ENCODE results near the gene WASF3.

WASF3 gene

GRCh38 chr13:26590951-26591350 is 33.5 kb downstream of the WASF3 start:
- no peak for DNase-seq
- no peaks in the 10 kb centered on the region for H3K27me3 ChIP-seq (ENCODE audit: control insufficient read depth in 1 of 2, insufficient read depth in 1 of 2, low read length in 2 of 2)
- no peaks in the 10 kb centered on the region for H3K4me1 ChIP-seq (ENCODE audit: control insufficient read depth, insufficient read depth, low read depth, low read length)
- no peak overlapping the region for H2BK120ac ChIP-seq (ENCODE audit: low read depth, low read length)
- H3K4me2 ChIP-seq (ENCODE audit: low read length, poor library complexity, severe bottlenecking): no peak overlapping the region
- peaks cover 29% of the 10 kb centered on the region for H3K79me1 ChIP-seq (replicated peaks; ENCODE audit: low read length, poor library complexity, severe bottlenecking)
- no peak overlapping the region for H2AFZ ChIP-seq (ENCODE audit: low read depth, low read length)
- no peak overlapping the region for H3K9ac ChIP-seq (ENCODE audit: low read length)
- 80% methylated on average over 4 of the region's 4 CpGs for WGBS
- H2AK5ac ChIP-seq (ENCODE audit: low read length, severe bottlenecking): no peak overlapping the region
- peaks cover 5% of the 10 kb centered on the region for H3K9me3 ChIP-seq (ENCODE audit: control insufficient read depth, low read length)
- H3K14ac ChIP-seq (ENCODE audit: low read length in 2 of 2): no peak overlapping the region
- H2BK15ac ChIP-seq (ENCODE audit: low read depth, poor library complexity, severe bottlenecking): no peak overlapping the region
- no peak overlapping the region for H2BK5ac ChIP-seq (ENCODE audit: low read depth, low read length, poor library complexity, severe bottlenecking)
- H2BK12ac ChIP-seq (ENCODE audit: low read length in 2 of 2): no peak overlapping the region
- no peak overlapping the region for H3K23ac ChIP-seq (ENCODE audit: low read length in 2 of 2)
- no peak overlapping the region for H3K4me3 ChIP-seq (ENCODE audit: insufficient read depth in 1 of 2, low read depth in 1 of 2, low read length in 2 of 2)
- H4K91ac ChIP-seq (ENCODE audit: low read length): no peak overlapping the region
- H3K36me3 ChIP-seq (ENCODE audit: control insufficient read depth in 1 of 2, insufficient read depth in 2 of 2, low read depth in 1 of 2, low read length in 2 of 2): peaks cover 0 to 4% of the 10 kb centered on the region in 2 experiments
- H3K27ac ChIP-seq (ENCODE audit: low read length, poor library complexity, severe bottlenecking): no peak overlapping the region
- H3K18ac ChIP-seq (ENCODE audit: low read depth in 1 of 2, low read length in 2 of 2): no peak overlapping the region
- H4K8ac ChIP-seq (ENCODE audit: low read length): no peak overlapping the region
- no peak overlapping the region for H3K4ac ChIP-seq (ENCODE audit: low read depth in 1 of 2, low read length in 2 of 2)

DNA sequence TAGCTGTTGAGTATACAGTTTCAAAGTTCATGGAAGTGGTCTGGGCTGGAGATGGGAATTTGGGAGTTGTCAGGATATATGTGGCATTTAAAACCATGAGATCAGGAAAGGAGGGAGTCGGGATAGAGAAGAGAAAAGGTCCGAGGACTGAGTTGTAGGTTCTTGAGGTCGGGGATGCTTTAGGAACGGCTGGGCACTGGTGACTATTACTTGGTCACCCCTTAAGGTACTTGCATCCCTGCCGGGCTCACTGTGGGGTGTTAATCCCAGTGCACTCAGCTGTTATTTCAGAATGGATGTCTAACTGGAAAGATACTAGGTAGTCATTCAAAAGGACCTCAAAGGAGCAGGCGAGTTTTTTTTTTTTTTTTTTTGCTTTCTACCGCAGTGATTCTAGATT is 34.2 kb downstream of the WASF3 start:
- Histone ChIP-seq H3K4me3 (ENCODE audit: insufficient read depth in 1 of 2, low read depth in 1 of 2, low read length in 2 of 2) (no peak overlapping the region), H2BK5ac (ENCODE audit: low read depth, low read length, poor library complexity, severe bottlenecking) (no peak overlapping the region), H2BK12ac (ENCODE audit: low read length in 2 of 2) (no peak overlapping the region), H3K27ac (ENCODE audit: low read length, poor library complexity, severe bottlenecking) (no peak overlapping the region), H4K91ac (ENCODE audit: low read length) (no peak overlapping the region), H3K18ac (ENCODE audit: low read depth in 1 of 2, low read length in 2 of 2) (no peak overlapping the region), H3K79me1 (replicated peaks; ENCODE audit: low read length, poor library complexity, severe bottlenecking) (peaks cover 29% of the 10 kb centered on the region), H3K23ac (ENCODE audit: low read length in 2 of 2) (no peak overlapping the region), H3K4me1 (ENCODE audit: control insufficient read depth, insufficient read depth, low read depth, low read length) (no peaks in the 10 kb centered on the region), H2AFZ (ENCODE audit: low read depth, low read length) (no peak overlapping the region), H3K9ac (ENCODE audit: low read length) (no peak overlapping the region), H3K36me3 (ENCODE audit: control insufficient read depth in 1 of 2, insufficient read depth in 2 of 2, low read depth in 1 of 2, low read length in 2 of 2) (peaks cover 0 to 4% of the 10 kb centered on the region in 2 experiments), H3K14ac (ENCODE audit: low read length in 2 of 2) (no peak overlapping the region), H2BK120ac (ENCODE audit: low read depth, low read length) (no peak overlapping the region), H3K4ac (ENCODE audit: low read depth in 1 of 2, low read length in 2 of 2) (no peak overlapping the region), H2AK5ac (ENCODE audit: low read length, severe bottlenecking) (no peak overlapping the region), H3K4me2 (ENCODE audit: low read length, poor library complexity, severe bottlenecking) (no peak overlapping the region), H2BK15ac (ENCODE audit: low read depth, poor library complexity, severe bottlenecking) (no peak overlapping the region), H4K8ac (ENCODE audit: low read length) (no peak overlapping the region), H3K27me3 (ENCODE audit: control insufficient read depth in 1 of 2, insufficient read depth in 1 of 2, low read length in 2 of 2) (no peaks in the 10 kb centered on the region), H3K9me3 (ENCODE audit: control insufficient read depth, low read length) (peaks cover 13% of the 10 kb centered on the region)
- DNase-seq: no peak
- 92% methylated on average over 6 of the region's 7 CpGs for WGBS

GRCh38 chr13:26593661-26594060 is 36.2 kb downstream of the WASF3 start:
- H3K18ac ChIP-seq (ENCODE audit: low read depth in 1 of 2, low read length in 2 of 2): no peak overlapping the region
- H3K9me3 ChIP-seq (ENCODE audit: control insufficient read depth, low read length): peaks cover 17% of the 10 kb centered on the region
- no peak overlapping the region for H3K4ac ChIP-seq (ENCODE audit: low read depth in 1 of 2, low read length in 2 of 2)
- H2AFZ ChIP-seq (ENCODE audit: low read depth, low read length): no peak overlapping the region
- no peak overlapping the region for H3K4me3 ChIP-seq (ENCODE audit: insufficient read depth in 1 of 2, low read depth in 1 of 2, low read length in 2 of 2)
- WGBS: no CpG with 5 or more reads among the region's 1 CpG
- no peaks in the 10 kb centered on the region for H3K4me1 ChIP-seq (ENCODE audit: control insufficient read depth, insufficient read depth, low read depth, low read length)
- H4K91ac ChIP-seq (ENCODE audit: low read length): no peak overlapping the region
- H3K14ac ChIP-seq (ENCODE audit: low read length in 2 of 2): no peak overlapping the region
- H2BK120ac ChIP-seq (ENCODE audit: low read depth, low read length): no peak overlapping the region
- peaks cover 0 to 4% of the 10 kb centered on the region in 2 experiments for H3K36me3 ChIP-seq (ENCODE audit: control insufficient read depth in 1 of 2, insufficient read depth in 2 of 2, low read depth in 1 of 2, low read length in 2 of 2)
- no peak overlapping the region for H2BK12ac ChIP-seq (ENCODE audit: low read length in 2 of 2)
- H2BK15ac ChIP-seq (ENCODE audit: low read depth, poor library complexity, severe bottlenecking): no peak overlapping the region
- no peak overlapping the region for H2AK5ac ChIP-seq (ENCODE audit: low read length, severe bottlenecking)
- H2BK5ac ChIP-seq (ENCODE audit: low read depth, low read length, poor library complexity, severe bottlenecking): no peak overlapping the region
- H3K79me1 ChIP-seq (replicated peaks; ENCODE audit: low read length, poor library complexity, severe bottlenecking): peaks cover 29% of the 10 kb centered on the region
- H3K27me3 ChIP-seq (ENCODE audit: control insufficient read depth in 1 of 2, insufficient read depth in 1 of 2, low read length in 2 of 2): no peaks in the 10 kb centered on the region
- DNase-seq: no peak
- H3K9ac ChIP-seq (ENCODE audit: low read length): no peak overlapping the region
- H3K4me2 ChIP-seq (ENCODE audit: low read length, poor library complexity, severe bottlenecking): no peak overlapping the region
- no peak overlapping the region for H3K27ac ChIP-seq (ENCODE audit: low read length, poor library complexity, severe bottlenecking)
- no peak overlapping the region for H3K23ac ChIP-seq (ENCODE audit: low read length in 2 of 2)
- no peak overlapping the region for H4K8ac ChIP-seq (ENCODE audit: low read length)

DNA sequence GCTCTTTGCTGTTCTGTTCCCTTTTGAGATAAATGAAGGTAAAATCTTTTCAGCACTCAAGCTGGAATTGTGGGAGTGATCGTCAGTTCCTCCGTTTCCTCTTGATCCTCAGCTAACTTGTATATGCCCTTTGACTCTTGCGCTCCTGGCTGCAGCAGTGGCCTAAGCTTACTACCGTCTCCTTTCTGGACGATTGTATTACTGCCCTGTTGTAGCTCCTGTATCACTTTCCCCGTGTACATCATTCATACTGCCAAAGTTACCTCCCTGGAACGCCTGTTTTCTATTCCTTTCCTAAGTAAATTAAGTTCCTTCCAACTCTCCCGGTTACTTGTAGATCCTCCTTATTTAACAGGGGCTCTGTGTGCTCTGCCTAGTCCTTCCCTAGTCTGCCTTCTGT is 36.9 kb downstream of the WASF3 start:
- H3K14ac ChIP-seq (ENCODE audit: low read length in 2 of 2): no peak overlapping the region
- no peak overlapping the region for H2AK5ac ChIP-seq (ENCODE audit: low read length, severe bottlenecking)
- H3K4me2 ChIP-seq (ENCODE audit: low read length, poor library complexity, severe bottlenecking): no peak overlapping the region
- H3K9ac ChIP-seq (ENCODE audit: low read length): no peak overlapping the region
- no peak overlapping the region for H3K4ac ChIP-seq (ENCODE audit: low read depth in 1 of 2, low read length in 2 of 2)
- H3K27me3 ChIP-seq (ENCODE audit: control insufficient read depth in 1 of 2, insufficient read depth in 1 of 2, low read length in 2 of 2): no peaks in the 10 kb centered on the region
- no peak overlapping the region for H2BK5ac ChIP-seq (ENCODE audit: low read depth, low read length, poor library complexity, severe bottlenecking)
- H3K79me1 ChIP-seq (replicated peaks; ENCODE audit: low read length, poor library complexity, severe bottlenecking): peaks cover 30% of the 10 kb centered on the region
- H4K8ac ChIP-seq (ENCODE audit: low read length): no peak overlapping the region
- no peak for DNase-seq
- no peaks in the 10 kb centered on the region for H3K4me1 ChIP-seq (ENCODE audit: control insufficient read depth, insufficient read depth, low read depth, low read length)
- H3K23ac ChIP-seq (ENCODE audit: low read length in 2 of 2): no peak overlapping the region
- peaks cover 17% of the 10 kb centered on the region for H3K9me3 ChIP-seq (ENCODE audit: control insufficient read depth, low read length)
- no peak overlapping the region for H2BK12ac ChIP-seq (ENCODE audit: low read length in 2 of 2)
- H3K27ac ChIP-seq (ENCODE audit: low read length, poor library complexity, severe bottlenecking): no peak overlapping the region
- H3K36me3 ChIP-seq (ENCODE audit: control insufficient read depth in 1 of 2, insufficient read depth in 2 of 2, low read depth in 1 of 2, low read length in 2 of 2): peaks cover 0 to 4% of the 10 kb centered on the region in 2 experiments
- no peak overlapping the region for H2BK15ac ChIP-seq (ENCODE audit: low read depth, poor library complexity, severe bottlenecking)
- no peak overlapping the region for H2BK120ac ChIP-seq (ENCODE audit: low read depth, low read length)
- no peak overlapping the region for H2AFZ ChIP-seq (ENCODE audit: low read depth, low read length)
- no peak overlapping the region for H4K91ac ChIP-seq (ENCODE audit: low read length)
- H3K18ac ChIP-seq (ENCODE audit: low read depth in 1 of 2, low read length in 2 of 2): no peak overlapping the region
- WGBS: 82% methylated on average over 8 of the region's 8 CpGs
- H3K4me3 ChIP-seq (ENCODE audit: insufficient read depth in 1 of 2, low read depth in 1 of 2, low read length in 2 of 2): no peak overlapping the region
